Hepatocyte (in vitro differentiated cells): ENCODE measurements around the gene FAM174C.

Experiments used
- EZH2 ChIP-seq: fragments of 200-600 bp; sonication (generic); IDR thresholded peaks from 2 replicates; pipeline ENCODE4 v1.6.1; 2016; ENCODE audit warnings: antibody characterized with exemption, mild to moderate bottlenecking, borderline replicate concordance
- EZH2phosphoT487 ChIP-seq: fragments of 200-600 bp; sonication (generic); IDR thresholded peaks from one replicate; pipeline ENCODE4 v1.6.1; 2018; ENCODE audit warnings: antibody characterized with exemption, mild to moderate bottlenecking, low read depth, moderate library complexity; ENCODE audit not compliant: unreplicated experiment, severe bottlenecking
- TF ChIP-seq, protein P1 (sequence below): fragments of 200-600 bp; sonication (generic); IDR thresholded peaks from 2 replicates; pipeline ENCODE4 v1.5.1; 2016; ENCODE audit warnings: antibody characterized with exemption, mild to moderate bottlenecking; ENCODE audit not compliant: poor library complexity

DNA sequence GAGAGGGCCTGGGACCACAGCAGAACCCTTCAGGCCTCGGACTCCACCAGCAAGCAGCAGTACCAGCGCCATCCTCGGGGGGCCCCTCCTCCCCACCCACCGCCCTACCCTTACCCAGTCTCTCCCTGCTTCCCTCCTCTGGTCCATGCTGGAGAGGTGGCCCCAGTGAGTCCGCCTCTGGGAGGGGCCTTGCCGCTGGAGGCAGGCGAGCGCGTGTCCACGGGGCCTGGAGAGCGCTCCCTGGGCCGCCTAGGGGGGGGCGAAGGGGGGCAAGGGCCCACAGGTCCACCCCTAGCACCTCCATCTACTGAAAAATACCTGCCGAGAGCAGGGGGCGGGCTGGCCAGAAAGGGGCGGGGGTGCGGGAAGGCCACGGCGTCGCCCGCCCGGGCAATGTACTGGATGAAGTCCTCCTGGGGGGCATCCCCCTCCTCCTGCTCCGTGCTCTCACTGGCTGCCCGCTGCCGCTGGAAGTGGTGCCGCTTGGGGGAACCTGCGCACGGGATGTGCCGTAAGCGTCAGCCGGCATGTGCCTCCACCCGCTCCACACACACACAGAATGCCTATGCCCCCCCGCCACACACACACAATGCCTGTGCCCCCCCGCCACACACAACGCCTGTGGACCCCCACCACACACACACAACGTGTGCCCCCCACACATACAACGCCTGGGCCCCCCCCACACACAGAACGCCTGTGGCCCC, 44.4 kb upstream of the FAM174C start:
- TF ChIP-seq, protein P1, sequence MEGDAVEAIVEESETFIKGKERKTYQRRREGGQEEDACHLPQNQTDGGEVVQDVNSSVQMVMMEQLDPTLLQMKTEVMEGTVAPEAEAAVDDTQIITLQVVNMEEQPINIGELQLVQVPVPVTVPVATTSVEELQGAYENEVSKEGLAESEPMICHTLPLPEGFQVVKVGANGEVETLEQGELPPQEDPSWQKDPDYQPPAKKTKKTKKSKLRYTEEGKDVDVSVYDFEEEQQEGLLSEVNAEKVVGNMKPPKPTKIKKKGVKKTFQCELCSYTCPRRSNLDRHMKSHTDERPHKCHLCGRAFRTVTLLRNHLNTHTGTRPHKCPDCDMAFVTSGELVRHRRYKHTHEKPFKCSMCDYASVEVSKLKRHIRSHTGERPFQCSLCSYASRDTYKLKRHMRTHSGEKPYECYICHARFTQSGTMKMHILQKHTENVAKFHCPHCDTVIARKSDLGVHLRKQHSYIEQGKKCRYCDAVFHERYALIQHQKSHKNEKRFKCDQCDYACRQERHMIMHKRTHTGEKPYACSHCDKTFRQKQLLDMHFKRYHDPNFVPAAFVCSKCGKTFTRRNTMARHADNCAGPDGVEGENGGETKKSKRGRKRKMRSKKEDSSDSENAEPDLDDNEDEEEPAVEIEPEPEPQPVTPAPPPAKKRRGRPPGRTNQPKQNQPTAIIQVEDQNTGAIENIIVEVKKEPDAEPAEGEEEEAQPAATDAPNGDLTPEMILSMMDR, result no peak
- TF ChIP-seq EZH2phosphoT487 (no peak), EZH2 (no peak)
